Lower leg skin (tissue), 3 donors: ENCODE data around the gene CCSER1.

Experiments
- CTCF ChIP-seq, 3 donors: fragments of 450-650 bp; IDR thresholded peaks; one replicate each; pipeline ENCODE4 v1.5.1; 2016; ENCODE audit warnings: antibody characterized with exemption in 3 of 3, mild to moderate bottlenecking in 3 of 3, moderate library complexity in 2 of 3
- POLR2A ChIP-seq, 2 donors: fragments of 450-650 bp; IDR thresholded peaks; one replicate each; pipeline ENCODE4 v1.6.1; 2016 to 2017; ENCODE audit warnings: antibody characterized with exemption in 2 of 2, mild to moderate bottlenecking in 1 of 2, moderate library complexity in 1 of 2

- TF ChIP-seq CTCF (IDR thresholded peaks at IDR 0.05): no peak
- no peak for TF ChIP-seq POLR2A (IDR thresholded peaks at IDR 0.05)
These were observed 36.7 kb downstream of the CCSER1 start for GRCh38 chr4:90163872-90164271.
